GM19328 (cell line): ENCODE measurements around the gene PLEKHG7.
"Not testable (repeated sequence)": the region's sequence is repeated elsewhere in the genome, so short reads cannot be mapped to it uniquely, and the experiment has no call there.

Experiments used
- ATAC-seq: cut with Tn5 transposase; IDR thresholded peaks from one replicate; pipeline ENCODE4 v1.9.1; 2021; ENCODE audit warnings: mild to moderate bottlenecking, moderate library complexity; ENCODE audit not compliant: unreplicated experiment

The PLEKHG7 gene

GRCh38 chr12:92745856-92746550 lies 43.2 kb downstream of the PLEKHG7 start:
- ATAC-seq: no peak

GRCh38 chr12:92747151-92747550 lies 44.4 kb downstream of the PLEKHG7 start:
- no peak for ATAC-seq

- ATAC-seq: not testable (repeated sequence)
These were observed 46.9 kb downstream of the PLEKHG7 start for GRCh38 chr12:92749691-92750090.

- no peak for ATAC-seq
These were observed 51.4 kb downstream of the PLEKHG7 start for GRCh38 chr12:92753976-92754885.

- ATAC-seq: no peak
These were observed 54.3 kb downstream of the PLEKHG7 start for GRCh38 chr12:92756898-92757596.

- no peak for ATAC-seq
These were observed 54.9 kb downstream of the PLEKHG7 start for GRCh38 chr12:92757597-92758121.

- ATAC-seq: no peak
These were observed 57.0 kb downstream of the PLEKHG7 start for GRCh38 chr12:92759634-92760268.

- no peak for ATAC-seq
These were observed 60.0 kb downstream of the PLEKHG7 start for GRCh38 chr12:92762773-92763172.

GRCh38 chr12:92764831-92765230 lies 62.0 kb downstream of the PLEKHG7 start:
- ATAC-seq: no peak

- no peak for ATAC-seq
These were observed 63.1 kb downstream of the PLEKHG7 start for GRCh38 chr12:92765871-92766270.

- peak; percentile 77 for ATAC-seq
These were observed 66.5 kb downstream of the PLEKHG7 start for GRCh38 chr12:92769124-92769901.

GRCh38 chr12:92771001-92771400 lies 68.2 kb downstream of the PLEKHG7 start:
- no peak for ATAC-seq

GRCh38 chr12:92775416-92775815 lies 72.6 kb downstream of the PLEKHG7 start:
- no peak for ATAC-seq

GRCh38 chr12:92778525-92778924 lies 75.7 kb downstream of the PLEKHG7 start:
- ATAC-seq: no peak

GRCh38 chr12:92779902-92780301 lies 77.1 kb downstream of the PLEKHG7 start:
- no peak for ATAC-seq

- ATAC-seq: no peak
These were observed 81.6 kb downstream of the PLEKHG7 start for GRCh38 chr12:92784356-92784755.

GRCh38 chr12:92784797-92785562 lies 82.2 kb downstream of the PLEKHG7 start:
- ATAC-seq: peak; percentile 94

- ATAC-seq: no peak
These were observed 82.8 kb downstream of the PLEKHG7 start for GRCh38 chr12:92785563-92785950.

- ATAC-seq: no peak
These were observed 83.3 kb downstream of the PLEKHG7 start for GRCh38 chr12:92786045-92786444.
